ENCODE data around the gene STOX1.
"Not testable (repeated sequence)": the region's sequence is repeated elsewhere in the genome, so short reads cannot be mapped to it uniquely, and the experiment has no call there.

STOX1 gene

GRCh38 chr10:68826764-68827591 is at the start of gene STOX1:
TSS of gene STOX1 (plus strand) at chr10:68827531. CDS start at chr10:68827624, 93 bp downstream.
- FAIRE-seq = no peak

GRCh38 chr10:68781613-68782574 is 45.4 kb upstream of the STOX1 start:
- no peak for FAIRE-seq

- no peak for FAIRE-seq
Observed at GRCh38 chr10:68784476-68784875, 42.9 kb upstream of the STOX1 start.

DNA sequence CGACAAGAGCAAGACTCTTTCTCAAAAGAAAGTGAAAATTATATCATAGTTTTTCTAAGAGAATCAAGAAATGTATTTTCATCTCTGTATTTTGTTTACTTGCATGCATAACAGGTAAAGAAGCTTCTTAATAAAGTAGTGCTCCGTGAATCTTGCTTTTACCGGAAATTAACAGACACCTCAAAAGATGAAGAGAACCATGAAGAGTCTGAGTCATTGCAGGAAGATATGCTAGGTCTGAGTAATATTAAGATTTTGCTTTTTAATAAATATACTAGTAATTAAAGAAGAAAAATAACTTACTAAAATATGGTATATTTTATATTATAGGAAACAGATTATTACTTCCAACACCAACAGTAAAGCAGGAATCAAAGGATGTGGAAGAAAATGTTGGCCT is 39.5 kb upstream of the STOX1 start:
- no peak for FAIRE-seq

GRCh38 chr10:68790476-68790875 is 36.9 kb upstream of the STOX1 start:
- FAIRE-seq = no peak

DNA sequence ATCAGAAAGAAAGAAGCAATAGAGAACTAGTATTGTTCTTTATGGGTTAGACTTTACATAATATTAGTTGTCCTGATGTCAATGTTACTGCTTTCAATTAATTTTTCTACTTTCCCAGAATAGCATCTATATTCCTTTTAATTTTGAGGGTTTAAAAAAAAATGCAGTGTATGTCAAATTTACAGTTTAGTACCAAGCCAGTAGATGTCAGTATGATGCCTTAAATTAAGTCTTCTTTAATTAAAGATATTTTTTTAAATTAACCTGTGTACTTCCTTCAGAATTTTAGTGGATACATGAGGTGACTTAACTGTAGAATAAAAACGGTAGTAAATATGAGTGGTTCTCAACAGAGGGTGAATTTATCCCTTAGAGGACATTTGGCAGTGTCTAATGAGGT is 35.2 kb upstream of the STOX1 start:
- FAIRE-seq = no peak

DNA sequence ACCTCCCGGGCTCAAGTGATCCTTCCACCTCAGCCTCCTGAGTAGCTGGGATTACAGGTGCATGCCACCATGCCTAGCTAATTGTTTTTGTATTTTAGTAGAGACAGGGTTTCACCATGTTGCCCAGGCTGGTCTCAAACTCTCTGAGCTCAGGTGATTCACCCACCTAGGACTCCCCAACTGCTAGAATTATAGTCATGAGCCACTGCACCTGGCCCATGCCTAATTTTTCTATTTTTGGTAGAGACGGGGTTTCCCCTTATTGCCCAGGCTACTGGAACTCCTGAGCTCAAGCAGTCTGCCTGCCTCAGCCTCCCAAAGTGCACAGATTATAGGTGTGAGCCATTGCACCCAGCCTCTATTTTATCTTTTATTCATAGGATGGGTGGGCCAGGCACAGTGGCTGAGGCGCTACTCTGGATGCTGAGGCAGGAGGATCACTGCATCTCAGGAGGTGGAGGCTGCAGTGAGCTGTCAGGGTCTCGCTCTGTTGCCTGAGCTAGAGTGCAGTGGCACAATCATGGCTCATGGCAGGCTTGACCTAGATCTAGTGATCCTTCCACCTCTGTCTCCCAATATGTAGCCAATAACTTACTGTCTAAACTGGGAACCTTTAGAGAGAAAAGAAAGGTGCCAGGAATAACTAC is 31.3 kb upstream of the STOX1 start:
- FAIRE-seq = no peak

GRCh38 chr10:68796605-68797004 is 30.7 kb upstream of the STOX1 start:
- no peak for FAIRE-seq

- FAIRE-seq = no peak
Observed at GRCh38 chr10:68800211-68800610, 27.1 kb upstream of the STOX1 start.

DNA sequence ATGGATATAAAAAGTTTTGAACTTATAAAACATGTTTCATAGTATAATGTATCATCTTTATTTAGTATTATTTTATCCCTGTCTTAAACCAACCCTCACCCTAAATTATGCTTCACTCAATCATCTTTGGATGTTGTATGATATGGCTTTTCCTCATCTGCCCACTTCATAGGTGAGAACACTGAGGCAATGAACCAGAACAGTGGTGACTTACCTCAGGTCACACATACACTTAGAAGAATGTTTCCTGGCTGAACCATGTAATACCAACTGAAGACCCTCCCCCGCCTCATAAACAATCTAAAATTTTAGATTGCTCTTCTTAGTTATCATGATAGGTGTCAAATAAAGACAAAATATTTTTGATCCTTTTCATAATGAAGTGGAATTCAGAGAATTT is 22.6 kb upstream of the STOX1 start:
- FAIRE-seq = no peak

DNA sequence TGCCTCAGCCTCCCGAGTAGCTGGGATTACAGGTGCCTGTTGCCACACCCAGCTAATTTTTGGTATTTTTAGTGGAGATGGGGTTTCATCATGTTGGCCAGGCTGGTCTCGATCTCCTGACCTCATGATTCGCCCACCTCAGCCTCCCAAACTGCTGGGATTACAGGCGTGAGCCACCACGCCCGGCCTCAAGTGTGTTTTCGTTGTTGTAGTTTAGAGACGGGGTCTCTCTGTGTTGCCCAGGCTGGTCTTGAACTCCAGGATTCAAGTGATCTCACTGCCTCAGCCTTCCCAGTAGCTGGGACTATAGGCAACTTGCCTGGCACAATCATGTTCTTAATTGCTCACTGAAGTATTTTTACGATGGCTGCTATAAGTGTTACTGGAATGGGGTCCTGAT is 16.5 kb upstream of the STOX1 start:
- FAIRE-seq = not testable (repeated sequence)

DNA sequence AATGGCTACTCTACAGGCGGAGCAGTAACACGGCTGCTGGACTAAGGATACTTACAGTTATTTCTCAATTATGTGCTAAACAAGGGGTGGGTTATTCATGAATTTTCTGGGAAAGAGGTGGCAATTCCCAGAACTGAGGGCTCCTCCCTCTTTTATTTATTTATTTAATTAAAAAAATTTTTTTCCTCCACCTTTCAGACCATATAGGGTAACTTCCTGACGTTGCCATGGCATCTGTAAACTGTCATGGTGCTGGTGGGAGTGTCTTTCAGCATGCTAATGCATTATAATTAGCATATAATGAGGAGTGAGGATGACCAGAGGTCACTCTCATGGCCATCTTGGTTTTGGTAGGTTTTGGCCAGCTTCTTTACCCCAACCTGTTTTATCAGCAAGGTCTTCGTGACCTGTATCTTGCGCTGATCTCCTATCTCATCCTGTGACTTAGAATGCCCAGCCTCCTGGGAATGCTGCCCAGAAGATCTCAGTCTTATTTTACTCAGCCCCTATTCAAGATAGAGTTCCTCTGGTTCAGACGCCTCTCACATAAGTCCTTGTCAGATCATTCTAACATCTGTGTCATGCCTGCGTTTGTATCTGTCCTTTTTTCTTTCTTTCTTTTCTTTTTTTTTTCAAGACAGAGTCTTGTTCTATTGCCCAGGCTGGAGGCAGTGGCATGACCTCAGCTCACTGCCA is 15.9 kb upstream of the STOX1 start:
- no peak for FAIRE-seq

DNA sequence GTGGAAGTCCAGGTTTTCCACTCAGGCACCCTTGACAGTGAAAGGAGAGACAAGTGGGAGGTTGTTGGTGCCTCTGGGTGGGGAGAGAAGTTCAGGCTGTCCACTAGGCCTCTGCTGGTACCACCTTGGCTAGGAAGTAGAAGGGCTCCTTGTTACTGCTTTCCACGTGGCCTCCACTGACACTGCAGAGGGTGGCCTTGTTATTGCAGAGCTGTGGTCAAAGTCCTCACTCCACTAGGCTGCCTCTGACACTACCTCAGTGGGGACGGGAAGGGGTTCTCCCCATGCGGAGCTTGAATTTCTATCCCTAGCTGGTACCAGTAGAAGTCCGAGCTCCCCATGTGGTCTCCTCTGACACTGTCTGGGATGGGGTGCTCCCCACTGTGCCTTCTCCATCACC is 14.9 kb upstream of the STOX1 start:
- no peak for FAIRE-seq

DNA sequence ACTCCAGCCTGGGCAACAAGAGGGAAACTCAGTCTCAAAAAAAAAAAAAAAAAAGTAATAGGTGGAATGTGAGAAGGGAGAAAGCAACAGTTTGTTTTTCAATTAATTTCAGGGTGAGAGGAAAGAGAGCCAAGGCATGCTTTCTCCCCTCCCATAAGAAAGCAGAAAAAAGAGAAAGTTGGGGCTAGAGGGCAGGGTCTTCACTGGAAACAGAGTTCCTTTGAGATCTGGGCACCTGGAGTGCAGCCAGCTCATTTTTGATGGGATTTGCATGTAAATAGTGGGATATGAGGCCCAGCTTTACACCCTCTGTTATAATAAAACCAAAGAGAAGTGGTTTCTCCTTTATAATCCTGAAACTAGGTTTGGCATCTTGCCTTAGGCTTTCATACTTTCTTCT is 13.8 kb upstream of the STOX1 start:
- no peak for FAIRE-seq

DNA sequence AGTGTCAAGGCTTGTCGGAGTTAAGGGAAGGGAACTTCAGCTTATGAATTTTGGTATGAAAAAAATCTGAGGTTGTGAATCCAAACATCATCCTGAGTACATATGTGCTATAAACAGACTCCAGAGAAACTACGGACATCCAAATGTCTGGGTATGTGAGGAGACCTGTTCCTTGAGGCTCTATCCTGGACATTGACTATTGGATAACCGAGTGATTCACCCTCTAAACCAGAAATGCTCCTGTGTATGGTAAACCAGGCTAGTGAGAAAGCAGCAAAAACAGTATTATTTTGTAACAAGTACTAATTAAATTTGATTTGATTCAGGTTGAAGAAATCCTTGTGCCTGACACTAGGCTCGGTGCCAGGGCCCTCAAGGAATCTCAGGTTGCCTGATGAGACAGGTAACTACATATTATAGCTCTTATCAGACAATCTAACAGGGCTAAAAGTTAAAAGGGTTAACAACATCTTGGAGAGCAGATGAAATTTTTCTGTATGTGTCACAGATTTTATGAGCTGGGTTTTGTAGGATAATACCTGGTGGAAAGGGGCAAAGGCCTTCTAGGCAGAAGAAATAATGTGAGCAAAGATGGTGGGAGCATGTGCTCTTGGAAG is 10.4 kb upstream of the STOX1 start:
- no peak for FAIRE-seq

DNA sequence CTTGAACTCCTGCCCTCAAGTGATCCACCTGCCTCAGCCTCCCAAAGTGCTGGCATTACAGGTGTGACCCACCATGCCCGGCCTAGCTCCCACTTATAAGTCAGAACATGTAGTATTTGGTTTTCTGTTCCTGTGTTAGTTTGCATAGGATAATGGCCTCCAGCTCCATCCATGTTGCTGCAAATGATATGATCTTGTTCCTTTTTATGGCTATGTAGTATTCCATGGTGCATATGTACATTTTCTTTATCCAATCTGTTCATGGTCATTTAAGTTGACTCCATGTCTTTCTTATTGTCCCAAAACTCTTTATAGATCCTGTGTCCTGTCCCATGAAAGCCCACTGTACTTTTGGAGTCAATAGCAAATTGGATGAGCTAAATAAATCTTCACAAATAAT is 7.0 kb upstream of the STOX1 start:
- FAIRE-seq = not testable (repeated sequence)

GRCh38 chr10:68822626-68823025 is 4.7 kb upstream of the STOX1 start:
- FAIRE-seq = not testable (repeated sequence)

GRCh38 chr10:68827592-68827959 is 245 bp downstream of the STOX1 start:
- FAIRE-seq = not testable (repeated sequence)

DNA sequence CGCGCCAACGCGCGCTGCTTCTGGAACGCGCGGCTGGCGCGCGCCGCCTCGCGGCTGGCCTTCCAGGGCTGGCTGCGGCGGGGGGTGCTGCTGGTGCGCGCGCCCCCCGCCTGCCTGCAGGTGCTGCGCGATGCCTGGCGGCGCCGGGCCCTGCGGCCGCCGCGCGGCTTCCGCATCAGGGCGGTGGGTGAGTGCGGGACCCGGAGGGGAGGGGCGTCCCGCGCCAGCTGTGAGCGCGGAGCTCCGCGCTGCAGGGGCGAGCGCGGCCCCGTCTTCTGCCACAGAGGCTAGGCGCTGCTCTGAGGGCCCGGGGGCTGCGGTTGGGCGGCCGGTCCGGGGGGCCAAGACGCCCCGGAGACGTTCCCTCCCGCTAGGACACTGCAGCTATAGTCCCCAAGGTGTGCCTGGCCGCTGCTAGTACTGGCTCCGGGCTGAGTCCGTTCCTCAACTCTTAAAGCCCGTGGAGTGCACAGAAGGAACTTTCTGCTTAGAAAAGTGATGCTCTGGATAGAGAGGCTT is 811 bp downstream of the STOX1 start:
- FAIRE-seq = not testable (repeated sequence)

GRCh38 chr10:68828833-68829232 is 1.5 kb downstream of the STOX1 start:
- no peak for FAIRE-seq

GRCh38 chr10:68829521-68829920 is 2.2 kb downstream of the STOX1 start:
- FAIRE-seq = no peak

DNA sequence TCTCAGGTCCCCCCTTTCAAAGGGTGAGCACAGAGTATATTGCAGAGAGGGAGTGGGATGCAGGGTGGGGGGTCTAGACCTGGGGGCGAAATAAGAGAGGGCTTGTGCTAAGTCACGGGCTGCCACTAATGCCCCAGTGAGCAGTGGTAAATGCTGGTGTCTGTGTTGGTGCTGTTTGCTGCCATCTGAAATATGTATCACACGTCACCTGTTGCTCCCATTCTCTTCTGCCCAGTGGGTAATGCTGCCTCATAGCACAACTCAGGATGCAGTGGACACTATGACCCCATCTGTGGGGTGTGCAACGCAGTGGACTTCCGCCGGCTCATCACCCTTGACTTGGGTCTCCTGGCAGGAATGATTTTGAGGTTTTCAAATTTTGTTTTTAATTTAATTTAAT is 2.6 kb downstream of the STOX1 start:
- no peak for FAIRE-seq

Data from colon (tissue), 2 donors.